ENCODE data around the gene PPP2CA. TPM values are rescaled to one million over a fixed set of nuclear protein-coding genes. Genes with fewer than 3 reads are reported as not detected.

PPP2CA gene
- total and polyA plus RNA-seq, 9 of the 15 experiments (the other 6 are each of a cell fraction or from before 2014, with no cell fraction given): 23.0 to 257 (median 109) TPM

GRCh38 chr5:134209477-134210245 lies 16.2 kb downstream of the PPP2CA start:
- no peaks in the 10 kb centered on the region; a peak in 1 of 5 replicates for H3K4me1 ChIP-seq (replicated peaks in 1 of 2; ENCODE audit: control insufficient read depth in 2 of 2, insufficient read depth in 2 of 2, low read length in 2 of 2)
- FAIRE-seq (no peak), DNase-seq (ENCODE audit: extremely low read depth in 1 of 4, low spot score in 3 of 4) (no peak), ATAC-seq (no peak)
- ChIA-PET CTCF (ENCODE audit: low intra/inter-chr PET ratio) (no interaction called here), POLR2A (interaction anchor here (0.7 to 11.5 kb wide), 9 partner anchors 9 to 50 kb away, joined by 3 to 95 read pairs (median 4); partner anchors contain the start of genes PPP2CA and SKP1)
- peaks cover 55% of the 10 kb centered on the region for H3K36me3 ChIP-seq (ENCODE audit: control insufficient read depth, insufficient read depth, low read length)
- intact Hi-C loops (cut with micrococcal nuclease) (no loop called here), in situ Hi-C loops (cut with MboI) (loop anchor here (10.0 kb wide), 1 partner anchor 365 kb away; no protein-coding TSS in a partner anchor)
- no peak overlapping the region for H3K27ac ChIP-seq (ENCODE audit: extremely low read depth, low read depth, low read length)
- BruUV-seq (replicated peaks): no TSS peak
- H3K9me1 ChIP-seq (ENCODE audit: control insufficient read depth, insufficient read depth, low read length): no peaks in the 10 kb centered on the region
- TF ChIP-seq PKNOX1 (IDR thresholded peaks at IDR 0.05) (no peak), HCFC1 (IDR thresholded peaks at IDR 0.05; ENCODE audit: low read depth, low read length) (no peak)
- H3K27me3 ChIP-seq (ENCODE audit: control insufficient read depth in 2 of 2, insufficient read depth in 2 of 2, low read length in 2 of 2): no peaks in the 10 kb centered on the region
- no peak overlapping the region for H2AFZ ChIP-seq (ENCODE audit: low read depth, low read length)
- peaks cover 23% of the 10 kb centered on the region; the same call in 1 of the 2 replicates for H4K20me1 ChIP-seq (replicated peaks; ENCODE audit: control insufficient read depth, insufficient read depth, low read length)
- no peak overlapping the region for H3K4me2 ChIP-seq (ENCODE audit: insufficient read depth, low read length)
- 79% methylated on average over 14 of the region's 14 CpGs for WGBS (ENCODE audit: insufficient coverage, low coverage, missing lambda C conversion rate)
- H3K4me3 ChIP-seq: no peak overlapping the region
- H3K9me3 ChIP-seq (replicated peaks; ENCODE audit: control insufficient read depth, insufficient read depth, low read depth, low read length): no peaks in the 10 kb centered on the region
- no peak overlapping the region for H3K9ac ChIP-seq (ENCODE audit: insufficient read depth in 1 of 2, low read depth in 2 of 2, low read length in 2 of 2)
- peaks cover 98% of the 10 kb centered on the region for H3K79me2 ChIP-seq (ENCODE audit: control insufficient read depth, insufficient read depth, low read length)

- no peak for DNase-seq (ENCODE audit: extremely low read depth in 1 of 4, low spot score in 3 of 4)
- TF ChIP-seq LEF1 (IDR thresholded peaks at IDR 0.05): no peak
- TF ChIP-seq MTA1 (IDR thresholded peaks at IDR 0.05; ENCODE audit: borderline replicate concordance): no peak
- TF ChIP-seq BACH1 (tag; IDR thresholded peaks at IDR 0.05): no peak
- no peak for TF ChIP-seq ZFP1 (CRISPR knock-in tag; IDR thresholded peaks at IDR 0.05)
- ChIA-PET POLR2A (interaction anchor here (0.7 to 11.5 kb wide), 3 partner anchors 12 to 31 kb away, joined by 3 to 95 read pairs (median 10); partner anchors contain the start of genes PPP2CA and SKP1), CTCF (ENCODE audit: low intra/inter-chr PET ratio) (no interaction called here)
- H3K9me1 ChIP-seq (ENCODE audit: control insufficient read depth, insufficient read depth, low read length): no peaks in the 10 kb centered on the region
- H3K4me3 ChIP-seq: no peak overlapping the region
- in situ Hi-C loops (cut with MboI) (loop anchor here (10.0 kb wide), 1 partner anchor 367 kb away; no protein-coding TSS in a partner anchor), intact Hi-C loops (cut with micrococcal nuclease) (no loop called here)
- H3K9ac ChIP-seq (ENCODE audit: insufficient read depth in 1 of 2, low read depth in 2 of 2, low read length in 2 of 2): no peak overlapping the region
- H3K36me3 ChIP-seq (ENCODE audit: control insufficient read depth, insufficient read depth, low read length): peaks cover 64% of the 10 kb centered on the region
- no peak overlapping the region for H3K27ac ChIP-seq (ENCODE audit: extremely low read depth, low read depth, low read length)
- H2AFZ ChIP-seq (ENCODE audit: low read depth, low read length): no peak overlapping the region
- H3K9me3 ChIP-seq (replicated peaks; ENCODE audit: control insufficient read depth, insufficient read depth, low read depth, low read length): no peaks in the 10 kb centered on the region
- H3K27me3 ChIP-seq (ENCODE audit: control insufficient read depth in 2 of 2, insufficient read depth in 2 of 2, low read length in 2 of 2): no peaks in the 10 kb centered on the region
- H3K4me2 ChIP-seq (ENCODE audit: insufficient read depth, low read length): no peak overlapping the region
- H4K20me1 ChIP-seq (replicated peaks; ENCODE audit: control insufficient read depth, insufficient read depth, low read length): peaks cover 21% of the 10 kb centered on the region; the same call in 1 of the 2 replicates
- WGBS (ENCODE audit: insufficient coverage, low coverage, missing lambda C conversion rate): 86% methylated on average over 1 of the region's 1 CpG
- no peak for FAIRE-seq
- peaks cover 97% of the 10 kb centered on the region for H3K79me2 ChIP-seq (ENCODE audit: control insufficient read depth, insufficient read depth, low read length)
- no peaks in the 10 kb centered on the region; a peak in 1 of 5 replicates for H3K4me1 ChIP-seq (replicated peaks in 1 of 2; ENCODE audit: control insufficient read depth in 2 of 2, insufficient read depth in 2 of 2, low read length in 2 of 2)
- no peak for ATAC-seq
- BruUV-seq (replicated peaks): no TSS peak
These were observed 18.2 kb downstream of the PPP2CA start for GRCh38 chr5:134207696-134208095.

Measured in K562 (cell line).